ENCODE measurements around the gene ARMH1.

ARMH1 gene

DNA sequence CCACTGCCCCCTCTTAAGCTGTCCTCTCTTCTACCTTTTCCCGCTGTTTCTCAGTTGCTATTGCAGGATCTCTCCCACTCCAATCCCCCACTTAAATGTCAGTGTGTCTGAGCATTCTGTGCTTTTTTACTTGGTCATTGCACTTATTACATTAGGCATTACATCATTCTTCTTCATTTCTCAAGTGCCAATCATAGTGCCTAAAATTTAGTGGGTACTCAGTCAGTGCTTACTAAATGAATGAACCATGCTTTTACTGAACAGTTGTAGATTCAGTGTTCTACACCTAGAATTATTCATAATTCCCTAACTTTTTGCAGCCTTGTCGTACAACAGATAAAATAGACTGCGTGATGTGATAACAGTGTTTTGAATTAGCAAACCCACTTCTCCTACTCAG lies 19.4 kb downstream of the ARMH1 start:
- no peak overlapping the region for H3K4me3 ChIP-seq (ENCODE audit: low read depth in 1 of 2, low read length in 2 of 2)
- no peaks in the 10 kb centered on the region for H3K4me1 ChIP-seq (ENCODE audit: insufficient read depth, low read length)
- no peak overlapping the region for H3K27ac ChIP-seq (ENCODE audit: low read length)

DNA sequence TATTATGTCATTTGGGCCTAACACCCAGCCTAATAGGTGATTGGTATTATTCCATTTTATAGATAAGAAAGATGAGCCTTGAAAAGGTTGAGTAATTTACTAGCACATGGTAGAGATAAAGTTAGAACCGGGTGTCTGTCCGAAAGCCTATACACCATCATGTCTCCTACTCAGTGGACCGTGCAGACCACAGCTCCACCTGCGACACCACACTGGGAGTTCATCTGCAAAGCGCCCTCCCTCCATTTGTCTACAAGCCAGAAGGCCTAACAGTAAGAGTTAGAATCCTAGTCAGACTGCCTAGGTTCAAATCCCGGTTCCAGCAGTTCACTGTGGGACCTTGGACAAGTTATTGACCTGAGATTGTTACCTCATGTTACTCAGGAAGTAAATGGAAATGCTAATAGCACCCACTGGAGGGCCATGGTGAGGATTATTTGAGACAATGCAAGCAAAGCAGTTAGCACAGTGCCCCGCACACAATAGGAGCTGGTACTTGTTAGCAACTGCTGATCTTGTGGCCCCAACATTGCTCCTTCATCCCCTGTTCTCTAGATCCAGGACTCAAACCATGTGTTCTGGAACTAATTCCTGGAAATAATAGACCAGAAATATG lies 20.5 kb downstream of the ARMH1 start:
- H3K36me3 ChIP-seq (ENCODE audit: insufficient read depth, low read length), result no peaks in the 10 kb centered on the region
- H4K20me1 ChIP-seq (ENCODE audit: insufficient read depth, low read length), result no peaks in the 10 kb centered on the region
- no peak for DNase-seq
- no peaks in the 10 kb centered on the region for H3K4me1 ChIP-seq (ENCODE audit: insufficient read depth, low read length)
- no peak overlapping the region for H3K4me2 ChIP-seq (ENCODE audit: insufficient read depth, low read length)
- no peak overlapping the region for H3K4me3 ChIP-seq (ENCODE audit: low read depth in 1 of 2, low read length in 2 of 2)
- no peak for ATAC-seq (ENCODE audit: insufficient read depth, low read depth)
- H3K27ac ChIP-seq (ENCODE audit: low read length), result no peak overlapping the region
- H3K9me3 ChIP-seq (ENCODE audit: insufficient read depth, low read length, severe bottlenecking), result no peaks in the 10 kb centered on the region
- H3K9ac ChIP-seq (ENCODE audit: low read depth, low read length), result no peak overlapping the region
- peaks cover 11% of the 10 kb centered on the region for H3K27me3 ChIP-seq (ENCODE audit: insufficient read depth, low read length, poor library complexity)
- no peak overlapping the region for H2AFZ ChIP-seq (ENCODE audit: low read depth, low read length)
- H3K79me2 ChIP-seq (ENCODE audit: insufficient read depth, low read length), result no peaks in the 10 kb centered on the region
- no peak for TF ChIP-seq EZH2 (IDR thresholded peaks at IDR 0.05; ENCODE audit: borderline replicate concordance, low read depth, low read length, severe bottlenecking)
- TF ChIP-seq, protein P1, sequence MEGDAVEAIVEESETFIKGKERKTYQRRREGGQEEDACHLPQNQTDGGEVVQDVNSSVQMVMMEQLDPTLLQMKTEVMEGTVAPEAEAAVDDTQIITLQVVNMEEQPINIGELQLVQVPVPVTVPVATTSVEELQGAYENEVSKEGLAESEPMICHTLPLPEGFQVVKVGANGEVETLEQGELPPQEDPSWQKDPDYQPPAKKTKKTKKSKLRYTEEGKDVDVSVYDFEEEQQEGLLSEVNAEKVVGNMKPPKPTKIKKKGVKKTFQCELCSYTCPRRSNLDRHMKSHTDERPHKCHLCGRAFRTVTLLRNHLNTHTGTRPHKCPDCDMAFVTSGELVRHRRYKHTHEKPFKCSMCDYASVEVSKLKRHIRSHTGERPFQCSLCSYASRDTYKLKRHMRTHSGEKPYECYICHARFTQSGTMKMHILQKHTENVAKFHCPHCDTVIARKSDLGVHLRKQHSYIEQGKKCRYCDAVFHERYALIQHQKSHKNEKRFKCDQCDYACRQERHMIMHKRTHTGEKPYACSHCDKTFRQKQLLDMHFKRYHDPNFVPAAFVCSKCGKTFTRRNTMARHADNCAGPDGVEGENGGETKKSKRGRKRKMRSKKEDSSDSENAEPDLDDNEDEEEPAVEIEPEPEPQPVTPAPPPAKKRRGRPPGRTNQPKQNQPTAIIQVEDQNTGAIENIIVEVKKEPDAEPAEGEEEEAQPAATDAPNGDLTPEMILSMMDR (IDR thresholded peaks at IDR 0.05; ENCODE audit: borderline replicate concordance, extremely low read depth, low read length, poor library complexity, severe bottlenecking), result no peak

More for the DNA sequence above, 19.4 kb downstream of the ARMH1 start:
- DNase-seq (no peak), ATAC-seq (ENCODE audit: insufficient read depth, low read depth) (no peak)
- H3K36me3 ChIP-seq (ENCODE audit: insufficient read depth, low read length), result no peaks in the 10 kb centered on the region
- no peak overlapping the region for H2AFZ ChIP-seq (ENCODE audit: low read depth, low read length)
- no peak overlapping the region for H3K4me2 ChIP-seq (ENCODE audit: insufficient read depth, low read length)
- no peaks in the 10 kb centered on the region for H4K20me1 ChIP-seq (ENCODE audit: insufficient read depth, low read length)
- peaks cover 15% of the 10 kb centered on the region for H3K27me3 ChIP-seq (ENCODE audit: insufficient read depth, low read length, poor library complexity)
- no peaks in the 10 kb centered on the region for H3K9me3 ChIP-seq (ENCODE audit: insufficient read depth, low read length, severe bottlenecking)
- TF ChIP-seq, protein P1 (IDR thresholded peaks at IDR 0.05; ENCODE audit: borderline replicate concordance, extremely low read depth, low read length, poor library complexity, severe bottlenecking), result no peak
- no peak for TF ChIP-seq EZH2 (IDR thresholded peaks at IDR 0.05; ENCODE audit: borderline replicate concordance, low read depth, low read length, severe bottlenecking)
- no peaks in the 10 kb centered on the region for H3K79me2 ChIP-seq (ENCODE audit: insufficient read depth, low read length)
- H3K9ac ChIP-seq (ENCODE audit: low read depth, low read length), result no peak overlapping the region

DNA sequence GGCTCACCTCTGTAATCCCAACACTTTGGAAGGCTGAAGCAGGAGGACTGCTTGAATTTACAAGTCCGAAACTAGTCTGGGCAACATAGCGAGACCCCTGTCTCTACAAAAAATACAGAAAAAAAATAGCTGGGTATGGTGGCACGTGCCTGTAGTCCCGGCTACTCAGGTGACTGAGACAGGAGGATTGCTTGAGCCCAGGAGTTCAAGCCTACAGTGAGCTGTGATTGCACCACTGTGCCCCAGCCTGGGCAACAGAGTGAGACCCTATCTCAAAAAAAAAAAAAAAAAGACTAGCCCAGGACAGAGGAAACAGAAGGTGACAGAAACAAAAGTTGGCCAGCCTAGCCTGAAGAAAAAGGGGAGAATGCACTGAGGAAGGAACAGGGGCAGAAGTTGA lies 21.2 kb downstream of the ARMH1 start:
- Histone ChIP-seq H3K79me2 (ENCODE audit: insufficient read depth, low read length) (no peaks in the 10 kb centered on the region), H3K27ac (ENCODE audit: low read length) (no peak overlapping the region), H3K36me3 (ENCODE audit: insufficient read depth, low read length) (no peaks in the 10 kb centered on the region), H2AFZ (ENCODE audit: low read depth, low read length) (no peak overlapping the region), H3K9me3 (ENCODE audit: insufficient read depth, low read length, severe bottlenecking) (no peaks in the 10 kb centered on the region), H4K20me1 (ENCODE audit: insufficient read depth, low read length) (no peaks in the 10 kb centered on the region), H3K27me3 (ENCODE audit: insufficient read depth, low read length, poor library complexity) (peaks cover 9% of the 10 kb centered on the region), H3K4me3 (ENCODE audit: low read depth in 1 of 2, low read length in 2 of 2) (no peak overlapping the region), H3K4me1 (ENCODE audit: insufficient read depth, low read length) (no peaks in the 10 kb centered on the region), H3K9ac (ENCODE audit: low read depth, low read length) (no peak overlapping the region), H3K4me2 (ENCODE audit: insufficient read depth, low read length) (no peak overlapping the region)
- no peak for ATAC-seq (ENCODE audit: insufficient read depth, low read depth)
- TF ChIP-seq, protein P1 (IDR thresholded peaks at IDR 0.05; ENCODE audit: borderline replicate concordance, extremely low read depth, low read length, poor library complexity, severe bottlenecking), result no peak
- no peak for TF ChIP-seq EZH2 (IDR thresholded peaks at IDR 0.05; ENCODE audit: borderline replicate concordance, low read depth, low read length, severe bottlenecking)
- DNase-seq, result no peak

Measured in DND-41 (cell line).